IMR-90 (cell line): ENCODE data around the gene DEF6. TPM values are rescaled to one million over a fixed set of nuclear protein-coding genes. Genes with fewer than 3 reads are reported as not detected.

Experiments used
- ATAC-seq: fragments of 200-7000 bp; cut with Tn5 transposase; 2 replicates; pipeline ENCODE4 v1.9.1; 2020; ENCODE audit warnings: low read depth, mild to moderate bottlenecking, moderate library complexity
- BruUV-seq: library from RNA; stranded (reverse); fragments of 400-500 nt; replicated peaks from 2 replicates; lab custom pipeline; 2021; lab: Mats Ljungman, UMichigan
- CTCF ChIA-PET: fragments of 300-600 bp; formaldehyde crosslinking; extraction: SDS; loops from one replicate; lab custom pipeline; 2021; ENCODE audit warnings: antibody characterized with exemption; lab: Yijun Ruan, JAX
- POLR2A ChIA-PET: fragments of 300-600 bp; sonication (Branson Sonifier 250); formaldehyde crosslinking; loops from one replicate; lab custom pipeline; 2022; ENCODE audit warnings: antibody characterized with exemption; ENCODE audit not compliant: unreplicated experiment; lab: Charles Lee
- DNase-seq: peaks from one replicate; pipeline ENCODE4 v3.0.0; 2013
- H2AFZ ChIP-seq: replicated peaks from 2 replicates; pipeline ENCODE3; 2013; ENCODE audit warnings: low read length, mild to moderate bottlenecking; ENCODE audit not compliant: poor library complexity
- H2AK5ac ChIP-seq: 2 replicates; pipeline ENCODE4 v1.6.1; 2013; ENCODE audit warnings: low read depth, low read length, inconsistent platforms
- H2AK9ac ChIP-seq: replicated peaks from 2 replicates; pipeline ENCODE3; 2013; ENCODE audit warnings: mild to moderate bottlenecking, low read depth, low read length, moderate library complexity; ENCODE audit not compliant: poor library complexity
- H2BK120ac ChIP-seq: 2 replicates; pipeline ENCODE4 v1.6.1; 2013; ENCODE audit warnings: low read depth, low read length, inconsistent platforms
- H2BK15ac ChIP-seq: 3 replicates; pipeline ENCODE4 v1.6.1; 2013; ENCODE audit warnings: low read depth, low read length, inconsistent platforms
- H2BK20ac ChIP-seq: 2 replicates; pipeline ENCODE4 v1.6.1; 2013; ENCODE audit warnings: low read depth, mild to moderate bottlenecking, inconsistent platforms, low read length, moderate library complexity
- H2BK5ac ChIP-seq: 2 replicates; pipeline ENCODE4 v1.6.1; 2013; ENCODE audit warnings: mild to moderate bottlenecking, low read depth, low read length, inconsistent platforms; ENCODE audit not compliant: poor library complexity, severe bottlenecking
- H3K14ac ChIP-seq: replicated peaks from 2 replicates; pipeline ENCODE4 v1.6.1; 2013; ENCODE audit warnings: low read depth, low read length, inconsistent platforms
- H3K18ac ChIP-seq: 2 replicates; pipeline ENCODE4 v1.6.1; 2013; ENCODE audit warnings: low read depth, low read length, control low read depth
- H3K23ac ChIP-seq: 2 replicates; pipeline ENCODE4 v1.6.1; 2013; ENCODE audit warnings: low read depth, low read length, inconsistent platforms
- H3K27ac ChIP-seq: 2 replicates; pipeline ENCODE4 v1.5.1; 2013; ENCODE audit warnings: mild to moderate bottlenecking, control low read depth, low read length; ENCODE audit not compliant: insufficient read depth
- H3K27me3 ChIP-seq: 2 replicates; pipeline ENCODE4 v1.6.1; 2013; ENCODE audit warnings: low read length; ENCODE audit not compliant: control insufficient read depth, insufficient read depth
- H3K36me3 ChIP-seq: 2 replicates; pipeline ENCODE4 v1.6.1; 2013; ENCODE audit warnings: low read length, mixed read lengths; ENCODE audit not compliant: control insufficient read depth, insufficient read depth
- H3K4ac ChIP-seq: 2 replicates; pipeline ENCODE4 v1.6.1; 2013; ENCODE audit warnings: low read depth, low read length, inconsistent platforms
- H3K4me1 ChIP-seq: 2 replicates; pipeline ENCODE4 v1.6.1; 2013; ENCODE audit warnings: low read length, mixed read lengths; ENCODE audit not compliant: control insufficient read depth, insufficient read depth
- H3K4me2 ChIP-seq: 2 replicates; pipeline ENCODE4 v1.6.1; 2013; ENCODE audit warnings: low read depth, mild to moderate bottlenecking, control low read depth, low read length, moderate library complexity
- H3K4me3 ChIP-seq: 2 replicates; pipeline ENCODE4 v1.5.1; 2013; ENCODE audit warnings: low read depth, mild to moderate bottlenecking, control low read depth, low read length, moderate library complexity; ENCODE audit not compliant: insufficient read depth
- H3K56ac ChIP-seq: 2 replicates; pipeline ENCODE4 v1.6.1; 2013; ENCODE audit warnings: low read length, inconsistent platforms; ENCODE audit not compliant: insufficient read depth; ENCODE audit errors: extremely low read depth
- H3K79me1 ChIP-seq, 2 experiments: 2 replicates each; pipeline ENCODE4 v1.6.1; 2013; ENCODE audit warnings: low read length in 2 of 2, inconsistent platforms in 1 of 2, low read depth in 1 of 2
- H3K9ac ChIP-seq: 2 replicates; pipeline ENCODE4 v1.6.1; 2013; ENCODE audit warnings: low read depth, low read length, control low read depth
- H3K9me1 ChIP-seq: 2 replicates; pipeline ENCODE4 v1.6.1; 2013; ENCODE audit warnings: low read length, inconsistent platforms; ENCODE audit not compliant: insufficient read depth
- H3K9me3 ChIP-seq: 2 replicates; pipeline ENCODE4 v1.6.1; 2013; ENCODE audit warnings: low read length; ENCODE audit not compliant: control insufficient read depth, insufficient read depth
- H4K20me1 ChIP-seq: 2 replicates; pipeline ENCODE4 v1.6.1; 2013; ENCODE audit warnings: low read length, inconsistent platforms; ENCODE audit not compliant: insufficient read depth
- H4K5ac ChIP-seq: 2 replicates; pipeline ENCODE4 v1.6.1; 2013; ENCODE audit warnings: mild to moderate bottlenecking, low read depth, low read length, control low read depth
- H4K8ac ChIP-seq, 2 experiments: 2 replicates each; pipeline ENCODE4 v1.6.1; 2013; ENCODE audit warnings: low read depth in 2 of 2, low read length in 2 of 2, control low read depth in 1 of 2, inconsistent platforms in 1 of 2
- H4K91ac ChIP-seq: 2 replicates; pipeline ENCODE4 v1.6.1; 2013; ENCODE audit warnings: low read depth, low read length, inconsistent platforms; ENCODE audit not compliant: insufficient read depth
- CTCF ChIP-seq: conservative IDR thresholded peaks from 2 replicates; pipeline ENCODE4 v1.5.1; 2012; ENCODE audit warnings: mild to moderate bottlenecking, low read depth, low read length, improper control_type of control experiment
- MAFK ChIP-seq: IDR thresholded peaks from 2 replicates; pipeline ENCODE4 v1.6.1; 2012; ENCODE audit warnings: low read depth, low read length, improper control_type of control experiment
- NFE2L2 ChIP-seq: fragments of 150-350 bp; IDR thresholded peaks from 2 replicates; pipeline ENCODE4 v1.6.1; 2016; ENCODE audit warnings: low read depth, mild to moderate bottlenecking, low read length
- POLR2A ChIP-seq: IDR thresholded peaks from 2 replicates; pipeline ENCODE4 v1.6.1; 2012; ENCODE audit warnings: mild to moderate bottlenecking, low read depth, low read length
- RAD21 ChIP-seq: IDR thresholded peaks from 2 replicates; pipeline ENCODE4 v1.6.1; 2012; ENCODE audit warnings: low read length, improper control_type of control experiment
- RCOR1 ChIP-seq: IDR thresholded peaks from 2 replicates; pipeline ENCODE4 v1.6.1; 2012; ENCODE audit warnings: mild to moderate bottlenecking, low read length, improper control_type of control experiment; ENCODE audit not compliant: insufficient replicate concordance
- RFX5 ChIP-seq: IDR thresholded peaks from 2 replicates; pipeline ENCODE4 v1.8.0; 2012; ENCODE audit warnings: low read depth, mild to moderate bottlenecking, low read length, moderate library complexity
- SMC3 ChIP-seq: fragments of 150-350 bp; IDR thresholded peaks from 2 replicates; pipeline ENCODE4 v1.6.1; 2016; ENCODE audit warnings: low read depth, mild to moderate bottlenecking, antibody characterized with exemption, low read length, moderate library complexity
- WGBS, 2 experiments: methylation state at CpG; one replicate each; pipeline versions ENCODE4 v1.1.5 to v1.1.7; 2013; ENCODE audit warnings: missing lambda C conversion rate in 2 of 2; ENCODE audit not compliant: insufficient read length in 1 of 2; ENCODE audit errors: extremely low coverage in 2 of 2; 5-methylcytosine and 5-hydroxymethylcytosine counted together
- dilution Hi-C: fragments of 300-500 bp; cut with HindIII; formaldehyde crosslinking; loops from one replicate; pipeline ENCODE4 v1.14.3; 2018; ENCODE audit warnings: low sequenced_read_pairs; ENCODE audit not compliant: unreplicated experiment
- in situ Hi-C: fragments of 300-500 bp; cut with MboI; formaldehyde crosslinking; loops from 3 replicates; pipeline ENCODE4 v1.14.3; 2019; ENCODE audit warnings: low sequenced_read_pairs, inconsistent platforms, mixed read lengths
- intact Hi-C: fragments of 100-400 bp; cut with micrococcal nuclease; formaldehyde crosslinking; loops from 2 replicates; pipeline ENCODE4 v1.10.0; 2022
- polyA plus RNA-seq, 3 experiments: library from polyadenylated mRNA; depleted of rRNA; stranded (reverse); fragments of >200 nt; gene quantifications; 2 replicates each; pipeline ENCODE4 v1.2.3, GENCODE V29; 2012; ENCODE audit warnings: low replicate concordance in 1 of 3
- total RNA-seq: library from RNA; depleted of rRNA; stranded (reverse); fragments of >200 nt; gene quantifications from 2 replicates; pipeline ENCODE4 v1.2.3, GENCODE V29; 2012
- TF ChIP-seq, protein P1 (sequence below): fragments of 150-350 bp; IDR thresholded peaks from 2 replicates; pipeline ENCODE4 v1.6.1; 2017; ENCODE audit warnings: mild to moderate bottlenecking, antibody characterized with exemption, low read length, low read depth

Gene DEF6
- total and polyA plus RNA-seq, 2 of the 4 experiments (the other 2 are of a cell fraction) = 2.5 to 4.2 TPM

DNA sequence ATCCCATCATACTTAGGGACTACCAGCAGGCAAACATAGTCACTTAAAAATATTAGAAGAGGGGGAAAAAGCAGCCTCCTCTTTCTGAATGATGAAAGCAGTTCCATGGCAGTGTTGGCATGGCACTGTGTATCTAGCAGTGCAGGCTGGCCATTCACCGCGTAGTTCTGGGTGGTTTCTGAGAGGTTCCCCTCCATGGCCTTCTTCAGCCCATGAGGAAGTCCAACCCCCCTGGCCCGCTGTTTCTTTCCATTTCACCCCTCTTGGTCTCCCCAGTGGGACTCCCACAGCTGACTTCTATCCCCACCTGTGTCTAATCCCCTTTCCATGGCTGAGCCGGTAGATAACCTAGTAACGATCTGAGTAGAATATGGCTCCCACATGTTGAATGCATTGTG lies 61.7 kb downstream of the DEF6 start:
- intact Hi-C loops = no loop called here

More for the DNA sequence above, 61.7 kb downstream of the DEF6 start:
- Histone ChIP-seq H4K8ac (peak overlapping the region in 1 of 2 experiments; percentile 22; a peak in 1 of 4 replicates), H2BK20ac (no peak overlapping the region), H4K20me1 (peaks cover 61% of the 10 kb centered on the region), H3K14ac (peak overlapping the region; percentile 75; the same call in 1 of the 2 replicates), H2BK5ac (peak overlapping the region; percentile 9), H3K9me1 (peaks cover 48% of the 10 kb centered on the region), H3K27me3 (no peaks in the 10 kb centered on the region), H3K9me3 (no peaks in the 10 kb centered on the region), H3K4me2 (no peak overlapping the region), H3K4ac (no peak overlapping the region), H3K56ac (no peak overlapping the region), H3K4me3 (no peak overlapping the region), H3K4me1 (peaks cover 38% of the 10 kb centered on the region), H2BK120ac (no peak overlapping the region), H2BK15ac (no peak overlapping the region), H3K36me3 (peaks cover 35% of the 10 kb centered on the region), H3K79me1 (peaks cover 56 to 92% of the 10 kb centered on the region in 2 experiments), H3K23ac (no peak overlapping the region), H3K9ac (no peak overlapping the region), H3K18ac (no peak overlapping the region), H2AFZ (no peak overlapping the region), H2AK5ac (no peak overlapping the region), H2AK9ac (no peak overlapping the region), H4K91ac (no peak overlapping the region), H4K5ac (no peak overlapping the region), H3K27ac (no peak overlapping the region)
- no TSS peak for BruUV-seq
- in situ Hi-C loops = no loop called here
- CTCF ChIA-PET = no interaction called here
- no peak for TF ChIP-seq RCOR1
- TF ChIP-seq CTCF = no peak
- no peak for TF ChIP-seq SMC3
- no peak for TF ChIP-seq POLR2A
- no peak for TF ChIP-seq RFX5
- no peak for TF ChIP-seq NFE2L2
- no peak for TF ChIP-seq RAD21
- TF ChIP-seq, protein P1, sequence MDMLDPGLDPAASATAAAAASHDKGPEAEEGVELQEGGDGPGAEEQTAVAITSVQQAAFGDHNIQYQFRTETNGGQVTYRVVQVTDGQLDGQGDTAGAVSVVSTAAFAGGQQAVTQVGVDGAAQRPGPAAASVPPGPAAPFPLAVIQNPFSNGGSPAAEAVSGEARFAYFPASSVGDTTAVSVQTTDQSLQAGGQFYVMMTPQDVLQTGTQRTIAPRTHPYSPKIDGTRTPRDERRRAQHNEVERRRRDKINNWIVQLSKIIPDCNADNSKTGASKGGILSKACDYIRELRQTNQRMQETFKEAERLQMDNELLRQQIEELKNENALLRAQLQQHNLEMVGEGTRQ = no peak
- no peak for TF ChIP-seq MAFK
- DNase-seq (no peak), ATAC-seq (no peak)
- POLR2A ChIA-PET = no interaction called here
- no CpG with 5 or more reads among the region's 5 CpGs for WGBS, 2 experiments
- dilution Hi-C loops = no loop called here
